NCI-H146 treated with DMSO at 0.1 percent for 48 hours (cell line): Measurements from ENCODE around the gene ACTRT2.

Experiments
- DNase-seq: peaks from one replicate; lab custom pipeline; 2025; ENCODE audit not compliant: unreplicated experiment; lab: John Stamatoyannopoulos, UW

ACTRT2 gene

DNA sequence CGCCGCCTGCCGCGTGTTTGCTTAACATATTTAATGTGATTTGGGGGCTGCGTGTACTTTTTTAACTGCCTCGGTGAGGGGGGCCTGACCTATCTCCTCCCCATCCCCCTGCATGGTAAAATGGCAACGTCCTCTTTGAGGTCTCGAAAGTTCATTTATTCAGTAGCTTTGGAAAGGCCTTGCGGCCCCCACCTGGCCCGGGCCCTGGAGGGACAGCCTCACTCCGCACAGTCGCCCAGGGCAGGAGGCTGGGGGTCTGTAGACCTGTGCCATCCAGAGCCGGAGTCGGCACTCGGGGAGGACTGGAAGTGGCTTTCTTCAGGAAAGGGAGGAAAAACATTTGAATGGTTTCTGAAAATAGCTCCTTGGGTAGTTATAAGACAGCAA is 38.0 kb upstream of the ACTRT2 start:
- no peak for DNase-seq

GRCh38 chr1:2983706-2984398 is 37.4 kb upstream of the ACTRT2 start:
- DNase-seq, result no peak

DNA sequence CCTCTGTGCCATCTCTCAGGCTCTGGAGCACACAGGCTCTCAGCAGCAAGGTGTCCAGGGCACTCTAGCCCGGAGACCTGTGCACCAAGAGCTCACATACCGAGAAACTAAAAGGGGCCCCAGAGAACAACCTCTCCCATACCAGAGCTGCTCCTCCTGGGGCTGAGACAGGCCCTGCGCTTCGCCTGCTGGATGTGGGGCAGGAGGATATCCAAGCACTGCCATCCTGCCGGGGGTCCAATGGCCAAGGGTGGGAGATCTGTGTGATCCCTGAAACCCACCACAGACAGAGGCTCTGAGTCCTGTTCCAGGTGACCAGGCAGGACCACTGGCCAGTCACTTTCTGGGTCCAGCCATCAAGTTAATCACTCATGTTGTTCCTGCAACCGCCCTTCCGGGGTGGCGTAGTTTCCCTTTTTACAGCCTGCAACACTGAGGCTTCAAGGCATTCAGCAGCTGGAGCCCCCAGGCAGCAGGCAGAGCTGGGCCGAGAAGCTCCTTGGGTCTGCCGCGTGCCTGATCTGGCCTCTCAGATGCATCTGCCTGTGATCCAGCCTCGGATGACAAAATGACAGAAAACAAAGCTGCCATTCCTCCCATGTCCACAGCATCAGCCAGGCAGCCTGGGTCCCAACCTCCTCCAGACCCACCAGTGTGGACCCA is 36.7 kb upstream of the ACTRT2 start:
- no peak for DNase-seq

DNA sequence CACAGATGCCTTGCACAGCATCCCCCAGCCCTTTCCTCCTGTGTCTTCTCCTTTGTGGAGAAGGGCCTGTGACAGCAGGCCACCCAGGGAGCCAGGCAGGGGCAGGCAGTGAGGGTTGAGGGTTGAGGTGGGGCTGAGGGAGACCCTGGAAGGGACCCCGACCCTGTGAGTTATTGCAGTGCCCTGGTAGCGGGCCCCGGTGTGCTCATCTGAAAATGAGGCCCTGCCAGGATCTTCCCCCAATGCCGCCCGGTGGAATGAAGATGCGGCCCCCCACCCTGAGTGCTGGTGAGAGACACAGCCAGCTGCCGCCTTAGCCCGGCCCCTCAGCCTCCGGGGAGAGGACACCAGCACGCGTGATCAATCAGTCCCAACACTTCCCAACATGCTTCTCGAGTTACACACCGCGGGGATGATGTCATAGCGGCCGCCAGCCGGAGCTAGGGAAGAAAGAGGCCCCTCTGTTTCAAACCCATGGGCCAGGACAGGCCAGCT is 36.2 kb upstream of the ACTRT2 start:
- no peak for DNase-seq

- DNase-seq, result no peak
Measured at GRCh38 chr1:2985694-2986548, 35.3 kb upstream of the ACTRT2 start.

DNA sequence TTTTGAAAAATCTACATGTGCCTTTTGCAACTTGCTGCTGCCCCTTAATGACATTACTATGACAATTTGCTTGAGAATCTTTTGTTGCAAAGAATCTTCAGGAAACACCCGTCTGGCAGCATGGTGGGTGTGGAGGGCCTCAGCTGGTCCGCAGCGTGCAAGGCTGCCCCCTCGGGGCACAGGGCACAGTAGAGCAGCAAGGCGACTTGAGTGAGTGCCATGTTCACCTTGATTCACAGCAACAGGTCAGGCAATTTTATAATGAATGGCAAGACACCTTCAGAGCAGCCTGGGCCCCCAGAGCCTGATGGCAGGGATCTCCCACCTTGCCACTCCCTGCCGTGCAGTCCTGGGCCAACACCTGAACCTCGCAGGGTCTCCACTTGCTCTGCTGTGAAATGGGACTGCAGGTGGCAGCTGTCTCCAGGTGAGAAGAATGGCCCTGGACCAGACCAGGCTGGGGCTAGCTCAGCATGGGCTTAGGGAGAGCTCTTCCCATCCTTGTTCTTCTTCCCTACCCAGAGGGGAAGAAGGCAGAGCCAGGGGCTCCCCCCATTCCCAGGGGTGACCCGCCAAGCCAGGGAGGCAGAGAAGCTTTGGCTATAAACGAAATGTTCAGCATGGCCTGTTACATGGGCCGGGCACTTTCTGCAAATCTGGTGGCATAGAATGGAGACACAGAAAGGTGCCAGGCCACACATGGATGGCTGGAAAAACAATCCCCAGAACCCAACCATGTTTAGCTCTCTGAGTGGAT is 34.5 kb upstream of the ACTRT2 start:
- no peak for DNase-seq

GRCh38 chr1:2987773-2988172 is 33.5 kb upstream of the ACTRT2 start:
- DNase-seq, result no peak

DNA sequence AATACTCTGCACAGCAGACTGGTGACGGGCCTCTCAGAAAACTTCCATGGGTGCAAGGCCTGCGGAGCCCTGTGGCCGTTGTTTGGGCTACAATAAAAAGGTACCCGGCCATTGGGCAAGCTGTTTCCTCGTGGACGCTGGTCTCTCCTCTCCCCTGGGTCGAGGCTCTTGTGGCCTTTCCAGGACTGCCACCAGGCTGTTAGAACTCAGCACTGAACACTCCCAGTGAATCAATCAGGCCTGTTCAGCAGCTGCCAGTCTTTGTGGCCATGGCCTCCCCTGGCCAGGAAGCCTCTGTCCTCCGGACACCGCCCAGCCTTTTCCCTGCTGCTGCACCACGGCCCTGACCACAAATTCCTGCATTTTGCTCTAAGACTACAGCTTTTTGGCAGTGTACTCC is 33.0 kb upstream of the ACTRT2 start:
- no peak for DNase-seq

DNA sequence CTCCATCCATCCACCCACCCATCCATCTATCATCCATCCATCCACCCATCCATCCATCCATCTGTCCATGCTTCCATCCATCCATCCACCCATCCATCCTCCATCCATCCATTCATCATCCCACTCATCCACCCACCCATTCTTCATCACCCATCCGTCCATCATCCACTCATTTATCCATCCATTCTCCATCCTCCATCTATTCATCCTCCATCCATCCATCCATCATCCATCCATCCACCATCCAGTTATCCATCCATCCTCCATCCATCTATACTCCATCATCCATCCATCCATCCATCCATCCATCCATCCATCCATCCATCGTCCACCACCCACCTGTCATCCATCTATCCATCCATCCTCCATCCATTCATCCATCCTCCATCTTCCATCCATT is 32.1 kb upstream of the ACTRT2 start:
- no peak for DNase-seq

- no peak for DNase-seq
Measured at GRCh38 chr1:2989976-2990375, 31.3 kb upstream of the ACTRT2 start.

DNA sequence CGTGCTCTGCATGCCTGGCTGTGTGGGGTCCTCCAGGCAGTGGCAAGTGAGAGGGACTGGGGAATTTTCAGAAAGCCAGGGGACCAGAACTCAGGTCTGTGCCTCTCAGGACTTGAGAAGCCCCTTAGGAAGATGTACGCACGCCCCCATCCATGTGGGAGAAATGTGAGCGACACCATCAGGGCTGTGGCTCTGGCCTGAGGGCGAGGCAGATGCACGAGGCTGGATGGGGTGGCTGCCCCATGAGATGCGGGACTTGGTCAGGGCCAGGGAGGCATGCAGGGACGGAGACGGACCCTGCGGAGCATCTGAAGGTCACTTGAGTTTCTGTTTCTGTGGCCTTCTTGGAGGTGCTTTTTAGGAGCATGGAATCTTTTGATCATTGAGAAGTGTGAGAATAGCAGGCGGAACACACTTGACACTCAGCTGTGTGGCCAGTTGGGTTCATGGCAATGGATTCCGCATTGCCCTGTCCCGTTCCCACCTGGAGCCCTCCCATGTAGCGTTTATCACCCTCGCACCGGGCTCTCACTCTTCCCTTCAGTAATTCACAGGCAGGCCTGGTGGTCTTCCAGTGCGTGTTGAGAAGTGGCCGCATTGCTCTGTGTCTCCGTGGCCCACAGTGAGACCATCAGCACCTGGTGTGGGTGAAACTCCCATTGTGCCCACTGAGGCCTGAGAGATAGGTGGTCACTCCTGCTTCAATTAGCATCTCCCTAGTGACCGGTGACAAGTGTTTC is 30.7 kb upstream of the ACTRT2 start:
- no peak for DNase-seq

DNA sequence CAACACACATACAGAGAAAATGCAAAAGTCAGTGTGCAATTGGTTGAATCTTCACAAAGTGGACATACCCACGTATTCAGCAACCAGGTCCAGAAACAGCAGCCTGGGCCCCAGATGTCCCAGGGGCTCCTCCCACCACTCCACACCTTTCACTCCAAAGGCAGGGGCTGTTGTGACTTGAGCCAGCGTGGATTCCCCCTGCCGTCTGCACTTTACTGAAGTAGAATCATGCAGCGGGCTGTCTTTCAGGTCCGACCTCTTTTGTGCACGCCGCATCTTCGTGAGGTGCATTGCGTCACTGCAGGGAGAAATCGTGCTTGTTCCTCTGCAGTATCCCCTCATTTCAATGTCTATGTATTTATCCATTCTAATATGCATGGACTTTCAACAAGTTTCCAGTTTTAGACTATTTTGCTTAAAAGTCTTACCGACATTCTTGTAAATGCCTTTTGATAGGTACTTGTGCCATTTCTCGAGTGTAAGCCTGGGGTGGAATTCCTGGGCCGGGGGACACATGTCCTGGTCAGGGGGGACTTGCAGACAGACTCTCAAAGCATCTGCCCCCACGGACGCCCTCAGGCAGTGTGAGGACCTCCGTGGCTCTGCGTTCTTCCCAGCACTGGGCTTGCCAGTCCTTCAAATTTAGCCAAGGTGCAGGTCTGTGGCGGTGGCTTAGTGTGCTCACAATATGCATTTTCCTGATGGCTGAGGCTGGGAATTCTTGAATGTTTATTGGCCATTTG is 29.3 kb upstream of the ACTRT2 start:
- DNase-seq, result no peak

GRCh38 chr1:2998503-2999100 is 22.7 kb upstream of the ACTRT2 start:
- DNase-seq, result no peak

DNA sequence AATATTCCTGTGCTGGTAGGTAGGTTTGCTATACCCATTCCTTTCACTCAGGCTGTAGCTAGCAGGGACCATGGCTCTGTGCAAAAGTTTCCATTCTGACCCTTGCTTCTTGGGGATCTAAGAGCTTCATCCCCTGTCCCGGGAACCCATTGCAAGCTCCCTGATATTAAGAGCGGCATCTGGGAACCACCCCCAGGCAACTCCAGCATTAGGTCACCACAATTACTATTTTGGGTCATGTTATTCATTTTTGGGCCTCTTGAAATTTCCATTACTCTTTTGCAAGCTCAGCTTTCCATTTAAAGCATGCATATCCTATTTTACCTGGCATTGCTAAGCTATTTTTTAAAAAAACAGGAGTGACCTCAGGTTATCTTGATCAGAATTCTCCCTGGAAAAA is 22.1 kb upstream of the ACTRT2 start:
- no peak for DNase-seq

DNA sequence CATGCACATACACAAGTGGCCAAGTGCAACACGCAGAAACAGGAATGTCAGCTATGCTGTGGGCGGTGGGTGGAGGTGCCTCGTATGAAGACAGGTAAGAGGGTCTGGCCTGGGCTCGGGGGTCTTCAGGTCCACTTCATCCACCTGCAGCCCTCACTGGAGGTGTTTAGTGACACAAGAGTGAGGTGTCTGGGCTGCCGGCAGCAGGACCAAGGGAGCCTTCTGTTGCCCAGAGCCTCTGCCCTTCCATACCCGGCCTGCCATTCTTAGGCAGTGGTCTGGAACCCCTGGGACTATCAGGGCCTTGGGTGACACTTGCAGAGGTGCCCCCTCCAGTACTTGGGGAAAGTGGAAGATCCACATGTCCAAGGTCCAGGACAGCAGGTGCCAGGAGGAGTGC is 21.7 kb upstream of the ACTRT2 start:
- DNase-seq, result no peak

- DNase-seq, result no peak
Measured at GRCh38 chr1:3000214-3000613, 21.1 kb upstream of the ACTRT2 start.

GRCh38 chr1:3000671-3001470 is 20.4 kb upstream of the ACTRT2 start:
- no peak for DNase-seq

DNA sequence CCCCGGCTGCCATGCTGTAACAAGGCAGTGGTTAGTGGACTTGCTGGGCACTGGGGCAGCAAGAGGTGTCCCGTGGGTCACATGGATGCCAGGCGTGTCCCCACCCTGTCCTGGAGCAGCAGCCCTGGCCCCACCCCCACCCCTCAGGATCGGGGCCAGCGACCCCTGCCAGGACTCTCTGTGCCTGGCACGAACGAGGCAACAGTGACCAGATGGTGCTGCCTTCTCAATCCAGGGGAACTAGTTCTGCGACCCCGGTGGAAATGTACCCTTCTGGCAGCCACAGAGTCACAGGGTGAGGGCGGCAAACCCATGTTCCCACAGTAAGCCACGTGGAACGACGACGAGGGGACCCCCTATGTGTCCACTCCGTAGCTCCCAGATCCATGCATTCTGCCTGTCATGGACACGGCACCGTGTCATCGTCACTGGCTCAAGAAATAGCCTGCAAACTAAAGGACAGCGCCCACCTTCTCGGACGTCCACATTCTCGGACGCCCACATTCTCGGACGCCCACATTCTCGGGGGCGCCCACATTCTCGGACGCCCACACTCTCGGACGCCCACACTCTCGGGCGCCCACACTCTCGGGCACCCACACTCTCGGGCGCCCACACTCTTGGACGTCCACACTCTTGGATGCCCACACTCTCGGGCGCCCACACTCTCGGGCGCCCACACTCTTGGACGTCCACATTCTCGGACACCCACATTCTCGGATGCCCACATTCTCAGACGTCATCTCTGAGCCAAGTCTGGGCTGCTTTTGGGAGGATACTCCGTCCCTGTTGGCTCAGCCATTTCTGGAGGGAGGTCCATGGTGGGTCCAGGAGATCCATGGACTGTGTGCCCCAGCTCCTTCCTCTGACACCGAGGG is 19.6 kb upstream of the ACTRT2 start:
- no peak for DNase-seq
